Renal cortex interstitium (tissue), 11 donors: ENCODE measurements around the gene PDSS2. TPM values are rescaled to one million over a fixed set of nuclear protein-coding genes. Genes with fewer than 3 reads are reported as not detected.
"Not testable (repeated sequence)": the region's sequence is repeated elsewhere in the genome, so short reads cannot be mapped to it uniquely, and the experiment has no call there.

Experiments
- DNase-seq, 11 donors: peaks; one replicate each; pipeline ENCODE4 v3.0.0-alpha.2; 2013; ENCODE audit warnings: low read depth in 9 of 11, low spot score in 4 of 11; ENCODE audit errors: extremely low read depth in 1 of 11
- polyA plus RNA-seq, 3 donors: library from polyadenylated mRNA; unstranded; fragments of 120-200 nt; gene quantifications; one replicate each; pipeline ENCODE4 v1.2.1, GENCODE V29; 2013; ENCODE audit not compliant: insufficient read length in 3 of 3

Gene PDSS2
- polyA plus RNA-seq, 3 donors, result 16.7 to 20.1 (median 18.1) TPM

DNA sequence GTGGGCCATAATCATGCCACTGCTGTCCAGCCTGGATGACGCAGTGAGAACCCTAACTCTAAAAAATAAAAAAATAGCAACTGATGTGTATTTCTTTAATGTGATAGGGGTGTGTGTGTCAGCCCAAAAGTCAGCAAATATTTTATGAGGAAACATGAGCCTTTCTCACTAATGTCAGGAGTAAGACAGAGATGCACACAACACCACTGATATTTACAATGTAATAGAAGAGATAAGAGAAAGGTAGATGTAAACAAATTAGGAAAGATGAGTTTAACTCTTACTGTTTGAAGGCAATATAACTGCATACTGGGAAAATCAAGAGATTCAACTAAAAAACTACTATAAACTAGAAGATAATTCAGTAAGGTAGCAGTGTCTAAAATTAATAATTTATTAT, 244.0 kb downstream of the PDSS2 start:
- DNase-seq, result no peak

DNA sequence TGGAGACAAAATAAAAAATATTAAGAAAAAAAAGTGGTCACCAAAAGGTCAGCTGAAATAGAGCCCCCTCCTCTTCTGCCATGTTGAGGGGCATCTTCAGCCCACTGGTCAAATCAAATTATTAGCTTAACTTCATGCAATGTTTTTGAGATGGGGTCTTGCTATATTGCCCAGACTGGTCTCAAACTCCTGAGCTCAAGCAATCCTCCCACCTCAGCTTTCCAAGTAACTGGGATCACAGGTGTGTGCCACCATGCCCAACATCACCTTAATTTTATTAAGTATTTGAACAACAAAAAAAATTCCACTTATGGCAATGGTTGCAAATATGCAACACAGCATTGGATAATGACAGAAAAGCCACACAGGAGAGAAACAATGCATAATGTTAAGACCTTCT, 244.7 kb downstream of the PDSS2 start:
- DNase-seq, result no peak

DNA sequence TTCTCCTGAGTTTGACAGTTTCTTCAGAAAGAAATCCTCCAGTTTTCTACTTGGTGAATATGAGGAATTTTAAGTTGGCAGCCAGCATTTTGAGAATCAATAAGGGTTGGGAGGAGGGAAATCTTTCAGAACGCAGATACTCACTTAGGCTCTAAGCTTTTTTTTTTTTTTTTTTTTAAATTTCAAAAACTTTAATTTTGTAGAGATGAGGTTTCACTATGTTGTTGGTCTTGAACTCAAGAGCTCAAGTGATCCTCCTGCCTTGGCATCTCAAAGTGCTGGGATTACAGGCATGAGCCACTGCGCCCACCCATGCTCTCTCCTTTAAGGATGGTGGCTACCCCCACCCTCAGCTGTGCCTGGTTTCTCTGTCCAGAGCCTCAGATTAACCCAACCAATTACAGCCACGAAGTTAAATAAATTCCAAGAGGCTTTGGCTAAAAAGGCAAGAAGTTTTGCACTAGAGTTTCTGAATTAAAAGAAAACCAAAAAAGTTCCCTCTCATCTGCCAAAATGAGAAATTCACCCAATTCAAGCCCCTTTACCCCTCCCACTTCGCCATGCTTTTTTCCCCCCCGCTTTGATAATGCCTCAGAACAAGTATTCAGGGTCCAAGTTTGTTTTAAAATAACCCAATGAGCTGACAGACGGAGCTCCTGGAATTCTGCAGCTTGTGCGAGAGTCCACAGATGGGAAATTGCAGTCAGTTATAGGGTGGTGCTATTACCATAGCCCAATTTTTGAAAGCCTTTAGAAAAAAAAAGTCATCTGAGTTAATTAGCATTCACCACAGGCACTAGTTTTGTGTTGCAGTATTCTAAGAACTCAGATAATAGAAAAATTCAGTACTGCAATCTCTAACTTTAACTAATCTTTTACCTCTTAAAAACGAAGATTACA, 249.7 kb downstream of the PDSS2 start:
- no peak for DNase-seq

DNA sequence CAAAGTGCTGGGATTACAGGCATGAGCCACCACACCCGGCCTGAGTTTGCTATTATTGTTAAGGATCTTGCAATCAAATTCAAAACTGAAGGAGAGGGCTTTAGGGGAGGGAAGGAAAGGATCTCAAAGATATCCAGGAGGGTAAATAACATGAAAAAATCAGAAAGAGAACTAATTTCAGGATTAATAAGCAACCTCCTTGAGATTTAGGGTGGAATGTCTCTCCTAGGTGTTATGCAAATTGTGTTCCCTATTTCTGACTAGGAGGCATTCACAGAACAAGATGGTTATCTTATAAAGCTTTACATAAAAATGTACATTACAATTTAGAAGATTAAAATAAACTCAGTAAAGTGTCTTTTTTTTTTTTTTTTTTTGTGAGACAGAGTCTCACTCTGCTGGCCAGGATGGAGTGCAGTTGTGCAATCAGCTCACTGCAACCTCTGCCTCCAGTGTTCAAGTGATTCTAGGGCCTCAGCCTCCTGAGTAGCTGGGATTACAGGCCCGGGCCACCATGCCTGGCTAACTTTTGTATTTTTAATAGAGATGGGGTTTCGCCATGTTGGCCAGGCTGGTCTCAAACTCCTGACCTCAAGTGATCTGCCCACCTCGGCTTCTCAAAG, 252.0 kb downstream of the PDSS2 start:
- no peak for DNase-seq

DNA sequence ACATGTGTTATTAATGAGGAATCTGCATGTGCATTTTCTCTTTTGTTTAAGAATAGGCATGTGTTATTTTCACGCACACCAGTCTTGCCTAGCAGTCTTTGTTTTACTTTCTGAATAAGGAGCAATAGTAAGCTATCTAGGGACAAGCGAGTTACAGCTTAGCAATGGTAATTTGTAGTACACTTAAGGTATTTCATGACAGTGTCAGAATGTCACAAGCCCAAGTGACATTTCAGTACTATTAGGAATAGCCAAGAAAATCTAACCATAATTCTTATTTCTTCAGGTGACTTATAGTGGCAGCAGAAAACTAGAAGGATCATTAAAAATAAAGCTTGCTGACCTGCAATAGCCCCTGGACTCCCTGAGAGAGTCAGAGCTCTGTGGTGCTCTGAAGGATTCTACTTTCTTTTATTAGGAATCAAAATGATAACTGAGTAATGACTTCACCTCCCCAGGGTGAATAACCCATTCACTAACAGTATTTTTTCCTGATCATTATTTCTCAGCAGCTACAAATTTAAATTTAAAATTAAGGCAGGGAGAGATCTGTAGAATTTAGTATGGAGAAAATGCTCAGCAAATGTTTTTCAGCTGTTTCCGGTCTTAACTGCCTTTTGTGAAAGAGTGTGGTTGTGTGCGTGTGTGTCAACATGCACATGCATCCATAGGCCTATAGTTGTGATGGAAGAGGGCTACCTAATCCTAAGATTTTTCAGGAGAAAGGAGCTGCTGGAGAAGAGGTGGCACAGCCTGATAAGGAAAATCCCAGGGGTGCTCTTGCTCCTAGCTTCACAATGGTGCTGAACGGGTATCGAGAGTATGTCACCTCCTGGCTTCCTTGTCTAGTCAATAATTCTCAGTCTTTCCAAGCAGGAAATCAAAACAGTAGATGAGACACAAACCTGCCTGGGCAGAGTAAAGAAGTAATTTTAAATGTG, 254.0 kb downstream of the PDSS2 start:
- no peak for DNase-seq

DNA sequence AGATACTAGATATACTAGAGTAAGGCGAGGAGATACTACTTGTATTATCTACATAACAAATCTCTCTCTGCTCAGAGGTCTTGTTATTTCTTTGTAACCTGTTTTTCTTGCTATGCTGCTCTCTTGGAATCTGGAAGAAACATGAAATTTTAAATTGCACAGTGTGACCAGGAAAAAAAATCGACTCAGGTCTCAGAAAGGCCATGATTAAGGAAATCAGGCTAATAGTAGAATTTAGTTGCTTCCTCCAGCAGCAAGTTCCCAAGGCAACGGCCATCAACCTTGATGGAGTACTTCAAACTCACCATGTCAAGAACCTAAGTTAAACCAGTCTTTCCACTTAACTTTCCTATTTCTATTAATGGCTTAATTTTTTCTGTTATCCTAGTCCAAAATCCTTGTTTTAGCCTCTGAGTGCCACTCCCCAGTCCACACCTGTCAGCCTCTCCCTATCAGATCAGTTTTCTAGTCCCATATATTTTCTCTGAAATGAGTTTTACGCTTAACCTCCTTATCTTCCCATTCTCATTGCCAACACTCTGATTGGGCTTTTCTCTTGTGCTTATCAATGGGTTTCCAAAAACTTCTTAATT, 256.4 kb downstream of the PDSS2 start:
- DNase-seq, result peak in 3 of 11 donors; percentile 6 to 25 (median 24)

DNA sequence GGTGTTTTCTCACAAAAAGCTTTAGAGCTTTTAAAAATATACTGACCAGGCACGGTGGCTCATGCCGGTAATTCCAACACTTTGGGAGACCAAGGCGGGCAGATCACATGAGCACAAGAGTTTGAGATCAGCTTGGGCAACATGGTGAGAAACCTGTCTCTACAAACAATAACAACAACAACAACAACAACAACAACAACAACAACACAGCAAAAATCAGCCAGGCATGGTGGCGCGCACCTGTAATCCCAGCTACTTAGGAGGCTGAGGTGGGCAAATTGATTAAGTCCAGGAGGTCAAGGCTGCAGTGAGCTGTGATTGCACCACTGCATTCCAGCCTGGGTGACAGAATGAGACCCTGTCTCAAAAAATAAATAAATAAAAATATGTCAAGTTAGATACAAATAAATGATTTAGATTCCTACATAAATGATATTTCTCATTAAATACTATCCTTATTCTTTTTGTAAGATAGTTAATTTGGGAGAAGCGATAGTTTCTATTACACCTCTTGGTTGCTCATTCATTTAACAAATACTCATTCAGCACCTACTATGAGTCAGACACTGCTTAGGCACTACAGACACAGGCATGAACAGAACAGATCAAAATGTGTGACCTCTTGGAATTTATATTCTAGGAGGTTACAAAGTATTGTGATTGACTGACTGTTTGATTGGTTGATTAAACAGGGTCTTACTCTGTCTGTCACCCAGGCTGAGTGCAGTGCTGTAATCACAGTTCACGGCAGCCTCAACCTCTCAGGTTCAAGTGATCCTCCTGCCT, 260.5 kb downstream of the PDSS2 start:
- DNase-seq, result no peak

DNA sequence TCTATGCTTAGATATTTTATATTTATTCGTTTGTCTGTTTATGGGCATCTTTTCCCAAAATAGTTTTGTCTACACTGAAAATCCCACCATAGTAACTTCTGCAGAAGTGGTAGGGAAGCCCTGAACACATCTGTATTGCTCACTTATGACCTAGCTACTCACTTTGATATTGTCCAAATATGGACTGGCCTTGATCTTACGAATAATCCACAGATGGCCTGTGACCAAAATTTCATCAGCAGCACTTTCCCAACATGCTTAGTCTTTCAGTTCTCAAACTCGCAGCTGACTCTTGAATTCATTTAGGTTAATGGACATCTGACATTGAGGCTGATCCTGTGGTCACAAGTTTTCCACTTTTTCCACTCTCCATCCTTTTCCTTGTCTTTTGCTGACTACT, 263.2 kb downstream of the PDSS2 start:
- DNase-seq, result no peak

DNA sequence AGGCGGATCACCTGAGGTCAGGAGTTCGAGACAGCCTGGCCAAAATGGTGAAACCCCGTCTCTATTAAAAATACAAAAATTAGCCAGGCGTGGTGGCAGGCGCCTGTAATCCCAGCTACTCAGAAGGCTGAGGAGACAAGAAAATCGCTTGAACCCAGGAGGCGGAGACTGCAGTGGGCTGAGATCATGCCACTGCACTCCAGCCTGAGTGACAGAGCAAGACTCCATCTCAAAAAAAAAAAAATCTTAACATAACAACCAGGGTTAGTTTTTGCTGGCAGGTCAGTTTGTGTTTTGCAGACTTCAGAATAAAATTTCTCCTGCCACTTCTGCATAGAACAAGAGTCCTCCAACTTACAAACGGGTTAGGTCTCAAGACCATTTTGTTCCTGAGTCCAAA, 264.6 kb downstream of the PDSS2 start:
- DNase-seq, result not testable (repeated sequence)

DNA sequence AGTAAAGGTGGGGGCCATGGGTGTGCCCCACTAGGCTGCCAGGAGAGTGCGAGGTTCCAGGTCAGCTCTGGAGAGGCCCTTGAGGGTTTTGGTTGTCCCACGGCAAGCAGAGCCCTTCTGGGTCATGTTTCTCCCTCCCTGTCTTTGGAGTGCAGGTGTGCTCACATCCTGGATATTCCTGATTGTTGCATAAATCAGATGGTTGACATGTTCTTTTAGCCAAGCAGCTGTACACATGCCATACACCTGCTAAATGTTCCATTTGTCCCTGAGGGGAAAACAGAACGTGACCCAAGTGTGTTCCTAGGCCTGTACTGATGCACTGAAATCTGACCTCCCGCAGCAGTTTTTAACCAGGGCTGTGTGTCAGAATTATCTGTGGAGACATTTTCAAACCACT, 266.5 kb downstream of the PDSS2 start:
- peak in 1 of 11 donors; percentile 8 for DNase-seq

DNA sequence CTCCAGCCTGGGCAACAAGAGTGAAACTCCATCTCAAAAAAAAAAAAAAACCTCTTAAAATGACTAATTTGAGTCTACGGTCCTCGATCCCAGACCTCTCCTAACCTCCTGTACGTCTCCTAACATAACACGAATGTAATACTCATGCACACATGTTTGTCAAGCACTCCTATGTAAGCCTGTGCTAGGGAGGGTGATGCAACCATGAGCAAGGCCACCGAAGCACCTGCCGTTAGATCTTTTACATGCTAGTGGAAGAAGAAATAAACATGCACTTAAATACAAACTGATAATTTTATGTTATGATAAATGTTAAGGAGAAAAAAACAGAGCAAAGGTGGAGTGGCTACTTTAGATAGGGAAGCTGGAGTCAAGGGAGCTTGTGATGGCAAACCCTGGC, 271.7 kb downstream of the PDSS2 start:
- DNase-seq, result no peak

DNA sequence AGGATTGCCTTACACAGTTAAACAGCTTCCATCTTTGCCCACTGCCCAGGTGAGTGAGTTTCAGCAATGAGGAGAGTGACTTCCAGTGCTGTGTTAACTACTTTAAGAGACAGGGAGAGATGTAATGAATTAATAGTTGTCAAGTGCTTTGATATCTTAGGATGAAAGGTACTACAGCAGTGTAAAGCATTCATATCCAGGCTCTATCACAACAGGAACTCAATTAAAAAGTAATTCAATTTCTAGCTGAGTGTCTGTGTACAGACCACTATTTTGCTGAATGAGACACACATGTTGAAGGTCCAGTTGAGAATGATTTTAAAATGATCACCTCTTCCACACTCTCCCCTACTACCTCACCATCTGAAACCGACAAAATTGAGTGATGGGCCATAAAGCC, 273.3 kb downstream of the PDSS2 start:
- DNase-seq, result no peak

DNA sequence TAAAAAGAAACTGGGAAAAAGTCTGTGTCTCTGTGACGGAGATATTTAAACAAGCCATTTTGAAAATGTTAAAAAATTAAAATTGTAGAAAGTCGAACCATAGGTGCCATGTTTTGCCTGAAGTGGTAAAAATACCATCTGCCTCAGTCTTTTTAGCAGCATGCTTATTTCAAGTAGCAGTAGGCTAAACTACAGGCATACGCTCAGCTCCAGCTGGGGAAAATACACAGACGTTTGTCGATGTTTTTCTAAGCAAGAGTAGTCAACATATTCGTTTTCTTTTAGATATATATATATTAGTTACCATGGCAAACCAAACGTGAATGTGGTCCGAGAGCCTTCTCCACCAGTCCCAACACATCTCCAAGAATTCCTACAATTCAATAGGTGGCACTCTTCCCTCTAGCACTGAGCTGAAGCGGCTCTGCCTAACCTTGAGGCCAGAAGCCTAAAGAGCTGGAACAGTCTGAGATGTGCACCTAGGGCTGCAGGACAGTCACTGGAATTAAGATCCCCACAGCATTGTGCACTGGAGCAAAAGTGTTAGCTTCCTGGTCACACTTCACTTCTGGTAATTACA, 273.9 kb downstream of the PDSS2 start:
- peak in 7 of 11 donors; percentile 22 to 38 (median 27) for DNase-seq

DNA sequence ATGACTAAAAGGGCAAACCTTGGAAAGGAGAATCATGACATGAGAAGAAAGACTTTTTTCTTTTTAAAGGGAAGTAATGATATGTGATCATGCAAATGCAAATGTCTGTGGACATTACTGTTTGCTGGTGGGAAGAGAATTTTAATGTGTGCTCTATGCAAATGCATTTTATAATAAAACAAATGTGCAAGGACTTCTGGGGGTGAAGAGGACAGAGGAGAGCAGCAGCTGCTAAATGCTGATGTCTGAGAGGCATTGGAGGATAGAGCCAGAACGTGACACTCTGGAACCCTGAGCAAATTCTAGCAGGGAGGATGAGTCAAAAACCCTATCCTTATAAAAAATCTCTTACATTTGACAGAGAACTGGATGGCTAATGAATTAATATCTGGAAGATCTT, 274.9 kb downstream of the PDSS2 start:
- no peak for DNase-seq

DNA sequence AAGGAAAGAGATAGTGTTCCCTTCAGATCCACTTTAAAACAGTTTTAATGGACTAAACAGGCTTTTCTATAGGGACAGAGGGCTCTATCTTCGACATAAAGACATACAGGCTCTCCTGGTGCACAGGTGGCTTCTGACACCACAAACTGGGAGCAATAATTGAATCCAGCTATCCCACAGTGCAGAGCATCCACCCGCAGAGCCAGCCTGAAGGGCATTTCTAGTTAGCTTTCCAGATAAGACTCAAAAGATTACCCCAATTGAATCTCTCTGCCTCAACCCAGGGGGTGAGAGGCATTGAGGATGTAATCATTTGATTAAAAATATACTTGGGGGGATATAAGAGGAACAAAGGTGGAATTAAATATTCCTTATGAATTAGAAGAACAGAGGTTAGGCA, 279.3 kb downstream of the PDSS2 start:
- no peak for DNase-seq

DNA sequence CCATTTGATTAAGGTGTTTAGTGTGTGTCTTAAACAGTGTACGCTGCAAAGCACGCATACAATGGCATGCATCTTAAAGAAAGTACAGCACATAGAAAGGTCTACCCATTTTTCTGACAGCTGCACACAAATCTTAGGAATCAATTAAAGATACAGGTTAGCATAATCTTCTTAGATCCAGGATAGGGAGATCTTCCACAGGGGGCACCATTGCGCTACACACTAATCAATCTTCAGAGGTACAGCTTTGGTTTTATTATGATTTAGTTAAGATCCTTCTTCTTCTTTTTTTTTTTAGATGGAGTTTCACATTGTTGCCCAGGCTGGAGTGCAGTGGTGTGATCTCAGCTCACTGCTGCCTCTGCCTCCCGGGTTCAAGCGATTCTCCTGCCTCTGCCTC, 280.4 kb downstream of the PDSS2 start:
- DNase-seq, result no peak

DNA sequence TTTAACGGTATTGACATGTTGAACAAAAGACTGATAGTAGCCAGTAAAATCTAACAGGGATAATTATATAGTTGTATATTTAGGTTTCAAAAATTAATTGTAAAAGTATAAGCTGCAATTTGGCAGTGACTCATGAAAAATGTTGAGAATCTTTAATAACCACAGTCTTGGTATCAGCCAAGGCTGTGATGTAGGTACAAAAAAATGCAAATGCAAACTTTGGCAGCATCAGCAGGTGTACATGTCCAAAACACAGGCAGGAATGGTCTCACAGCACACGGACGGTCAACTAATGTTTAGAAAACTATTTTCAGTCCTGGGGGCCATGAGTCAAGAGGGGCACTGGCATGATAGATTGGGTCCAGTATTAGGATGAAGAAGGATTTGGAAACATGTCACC, 285.6 kb downstream of the PDSS2 start:
- DNase-seq, result no peak

DNA sequence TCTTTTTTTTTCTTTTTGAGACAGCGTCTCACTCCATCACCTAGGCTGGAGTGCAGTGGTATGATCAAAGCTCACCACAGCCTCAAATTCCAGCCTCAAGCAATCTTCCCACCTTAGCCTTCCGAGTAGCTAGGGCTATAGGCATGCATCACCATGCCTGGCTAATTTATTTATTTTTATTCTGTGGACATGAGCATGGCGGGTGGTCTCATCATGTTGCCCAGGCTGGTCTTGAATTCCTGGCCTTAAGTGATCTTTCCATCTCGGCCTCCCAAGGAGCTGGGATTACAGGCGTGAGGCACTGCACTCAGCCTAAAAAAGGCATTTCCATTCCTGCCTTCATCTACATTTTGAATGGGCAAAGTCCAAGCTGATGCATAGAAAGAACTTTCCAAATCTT, 287.9 kb downstream of the PDSS2 start:
- no peak for DNase-seq
